ENCODE results near the gene TIPRL.

GRCh38 chr1:168190403-168190802 lies 11.6 kb downstream of the TIPRL start:
- no peak for TF ChIP-seq POLR2AphosphoS5 (IDR thresholded peaks at IDR 0.05; ENCODE audit: low read depth, low read length)
- TF ChIP-seq POLR2A (IDR thresholded peaks at IDR 0.05; ENCODE audit: low read depth, low read length) = no peak
- no peak for TF ChIP-seq TAF1 (IDR thresholded peaks at IDR 0.05; ENCODE audit: borderline replicate concordance, low read depth, low read length)
